ENCODE results near the gene FERMT3.
A peak's percentile ranks its signal among the peaks of the same experiment; 100 is the strongest.

Gene FERMT3

GRCh38 chr11:64222651-64223000 is 16.1 kb downstream of the FERMT3 start:
- DNase-seq, result no peak

GRCh38 chr11:64223001-64223651 is 16.6 kb downstream of the FERMT3 start:
- no peak for DNase-seq

GRCh38 chr11:64224151-64224890 is 17.8 kb downstream of the FERMT3 start:
- DNase-seq, result peak; percentile 15

GRCh38 chr11:64224891-64225607 is 18.5 kb downstream of the FERMT3 start:
- peak; percentile 16 for DNase-seq

- DNase-seq, result peak; percentile 92
Measured at GRCh38 chr11:64225608-64226506, 19.3 kb downstream of the FERMT3 start, which contains the start of the genes NUDT22 and TRPT1. Gene NUDT22 (plus strand): TSS chr11:64226274. CDS start chr11:64226653, 379 bp downstream. Gene TRPT1 (minus strand): TSS chr11:64226186. CDS start chr11:64225860, 326 bp downstream.

- DNase-seq, result peak; percentile 49
Measured at GRCh38 chr11:64226507-64227051, 20.1 kb downstream of the FERMT3 start.

- DNase-seq, result no peak
Measured at GRCh38 chr11:64227405-64227956, 21.0 kb downstream of the FERMT3 start.

- no peak for DNase-seq
Measured at GRCh38 chr11:64229090-64229743, 22.7 kb downstream of the FERMT3 start.

GRCh38 chr11:64229744-64230170 is 23.2 kb downstream of the FERMT3 start:
- no peak for DNase-seq

GRCh38 chr11:64230171-64230984 is 23.9 kb downstream of the FERMT3 start, which contains the start of gene DNAJC4:
Gene DNAJC4 (plus strand): TSS chr11:64230548. CDS start chr11:64230855, 307 bp downstream.
- peak; percentile 88 for DNase-seq

- DNase-seq, result no peak
Measured at GRCh38 chr11:64230985-64231365, 24.5 kb downstream of the FERMT3 start.

- peak; percentile 7 for DNase-seq
Measured at GRCh38 chr11:64231546-64231945, 25.0 kb downstream of the FERMT3 start.

GRCh38 chr11:64232182-64232966 is 25.9 kb downstream of the FERMT3 start:
- DNase-seq, result no peak

- DNase-seq, result no peak
Measured at GRCh38 chr11:64232967-64233315, 26.4 kb downstream of the FERMT3 start.

- peak; percentile 69 for DNase-seq
Measured at GRCh38 chr11:64233913-64234586, 27.5 kb downstream of the FERMT3 start, which contains the start of gene VEGFB. Gene VEGFB (plus strand): TSS chr11:64234584. CDS start chr11:64234834, 250 bp downstream.

- peak; percentile 57 for DNase-seq
Measured at GRCh38 chr11:64234647-64235379, 28.3 kb downstream of the FERMT3 start.

GRCh38 chr11:64235437-64236161 is 29.1 kb downstream of the FERMT3 start:
- DNase-seq, result no peak

Measured in activated naive CD4-positive, alpha-beta T cell treated with anti-CD3 and anti-CD28 coated beads, Interleukin-2, amount 50 U/mL, for 16 hours (primary cell).